Thyroid gland (tissue), 4 donors: ENCODE measurements around the gene LPCAT4.

ENCODE experiments used
- POLR2A ChIP-seq, 2 donors: fragments of 450-650 bp; IDR thresholded peaks; one replicate each; pipeline ENCODE4 v1.6.1; 2017; ENCODE audit warnings: antibody characterized with exemption in 2 of 2, mild to moderate bottlenecking in 2 of 2, moderate library complexity in 1 of 2
- TF ChIP-seq, protein P1 (sequence below), 6 experiments: fragments of 200-600 bp in 3 of 6; fragments of 450-650 bp in 3 of 6; sonication (generic) in 3 of 6; IDR thresholded peaks; one replicate each; pipeline ENCODE4 v1.5.1; 2016 to 2019; ENCODE audit warnings: antibody characterized with exemption in 6 of 6, mild to moderate bottlenecking in 2 of 6, inconsistent platforms in 1 of 6, moderate library complexity in 1 of 6

GRCh38 chr15:34355241-34355640 lies 11.8 kb downstream of the LPCAT4 start:
- TF ChIP-seq, protein P1, sequence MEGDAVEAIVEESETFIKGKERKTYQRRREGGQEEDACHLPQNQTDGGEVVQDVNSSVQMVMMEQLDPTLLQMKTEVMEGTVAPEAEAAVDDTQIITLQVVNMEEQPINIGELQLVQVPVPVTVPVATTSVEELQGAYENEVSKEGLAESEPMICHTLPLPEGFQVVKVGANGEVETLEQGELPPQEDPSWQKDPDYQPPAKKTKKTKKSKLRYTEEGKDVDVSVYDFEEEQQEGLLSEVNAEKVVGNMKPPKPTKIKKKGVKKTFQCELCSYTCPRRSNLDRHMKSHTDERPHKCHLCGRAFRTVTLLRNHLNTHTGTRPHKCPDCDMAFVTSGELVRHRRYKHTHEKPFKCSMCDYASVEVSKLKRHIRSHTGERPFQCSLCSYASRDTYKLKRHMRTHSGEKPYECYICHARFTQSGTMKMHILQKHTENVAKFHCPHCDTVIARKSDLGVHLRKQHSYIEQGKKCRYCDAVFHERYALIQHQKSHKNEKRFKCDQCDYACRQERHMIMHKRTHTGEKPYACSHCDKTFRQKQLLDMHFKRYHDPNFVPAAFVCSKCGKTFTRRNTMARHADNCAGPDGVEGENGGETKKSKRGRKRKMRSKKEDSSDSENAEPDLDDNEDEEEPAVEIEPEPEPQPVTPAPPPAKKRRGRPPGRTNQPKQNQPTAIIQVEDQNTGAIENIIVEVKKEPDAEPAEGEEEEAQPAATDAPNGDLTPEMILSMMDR (IDR thresholded peaks at IDR 0.05): no peak
- no peak for TF ChIP-seq POLR2A (IDR thresholded peaks at IDR 0.05)
